ENCODE results near the gene CTCFL.

- TF ChIP-seq CREB1 (IDR thresholded peaks at IDR 0.05; ENCODE audit: low read depth) (no peak), TCF12 (IDR thresholded peaks at IDR 0.05; ENCODE audit: low read depth) (no peak), NFIC (IDR thresholded peaks at IDR 0.05) (no peak), RAD21 (IDR thresholded peaks at IDR 0.05; ENCODE audit: low read depth) (no peak), TAF1 (IDR thresholded peaks at IDR 0.05; ENCODE audit: low read depth) (no peak), EGR1 (IDR thresholded peaks at IDR 0.05) (no peak), MAX (IDR thresholded peaks at IDR 0.05) (no peak), CEBPB (IDR thresholded peaks at IDR 0.05) (no peak), ZBTB7A (IDR thresholded peaks at IDR 0.05; ENCODE audit: low read depth) (no peak), FOXM1 (IDR thresholded peaks at IDR 0.05; ENCODE audit: borderline replicate concordance, low read depth) (no peak), YY1 (IDR thresholded peaks at IDR 0.05; ENCODE audit: low read depth) (no peak)
Observed at GRCh38 chr20:57559289-57559634, 34.3 kb upstream of the CTCFL start.
